ENCODE data around the gene CDHR3. TPM values are rescaled to one million over a fixed set of nuclear protein-coding genes. Genes with fewer than 3 reads are reported as not detected.

The CDHR3 gene, protein sequence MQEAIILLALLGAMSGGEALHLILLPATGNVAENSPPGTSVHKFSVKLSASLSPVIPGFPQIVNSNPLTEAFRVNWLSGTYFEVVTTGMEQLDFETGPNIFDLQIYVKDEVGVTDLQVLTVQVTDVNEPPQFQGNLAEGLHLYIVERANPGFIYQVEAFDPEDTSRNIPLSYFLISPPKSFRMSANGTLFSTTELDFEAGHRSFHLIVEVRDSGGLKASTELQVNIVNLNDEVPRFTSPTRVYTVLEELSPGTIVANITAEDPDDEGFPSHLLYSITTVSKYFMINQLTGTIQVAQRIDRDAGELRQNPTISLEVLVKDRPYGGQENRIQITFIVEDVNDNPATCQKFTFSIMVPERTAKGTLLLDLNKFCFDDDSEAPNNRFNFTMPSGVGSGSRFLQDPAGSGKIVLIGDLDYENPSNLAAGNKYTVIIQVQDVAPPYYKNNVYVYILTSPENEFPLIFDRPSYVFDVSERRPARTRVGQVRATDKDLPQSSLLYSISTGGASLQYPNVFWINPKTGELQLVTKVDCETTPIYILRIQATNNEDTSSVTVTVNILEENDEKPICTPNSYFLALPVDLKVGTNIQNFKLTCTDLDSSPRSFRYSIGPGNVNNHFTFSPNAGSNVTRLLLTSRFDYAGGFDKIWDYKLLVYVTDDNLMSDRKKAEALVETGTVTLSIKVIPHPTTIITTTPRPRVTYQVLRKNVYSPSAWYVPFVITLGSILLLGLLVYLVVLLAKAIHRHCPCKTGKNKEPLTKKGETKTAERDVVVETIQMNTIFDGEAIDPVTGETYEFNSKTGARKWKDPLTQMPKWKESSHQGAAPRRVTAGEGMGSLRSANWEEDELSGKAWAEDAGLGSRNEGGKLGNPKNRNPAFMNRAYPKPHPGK
- 4.0 and 4.6 TPM in 2 replicates for polyA plus RNA-seq (2011; rRNA removed)
- 3.2 and 3.7 TPM in 2 replicates for polyA plus RNA-seq (2012; cell fraction: cytosol; rRNA removed)
- polyA plus RNA-seq (2012; cell fraction: nucleus; rRNA removed): 7.8 and 9.0 TPM in 2 replicates
- 4.5 to 5.1 TPM (median 4.5 TPM) in 3 replicates for polyA plus RNA-seq (2017; fragmentation: RNase III; extraction: RNeasy Plus Mini Kit Qiagen cat#74134 plus additional on column Dnase treatment)
- 5.0 and 7.2 TPM in 2 replicates for polyA minus RNA-seq (2011; rRNA and poly(A)+ RNA removed)

DNA sequence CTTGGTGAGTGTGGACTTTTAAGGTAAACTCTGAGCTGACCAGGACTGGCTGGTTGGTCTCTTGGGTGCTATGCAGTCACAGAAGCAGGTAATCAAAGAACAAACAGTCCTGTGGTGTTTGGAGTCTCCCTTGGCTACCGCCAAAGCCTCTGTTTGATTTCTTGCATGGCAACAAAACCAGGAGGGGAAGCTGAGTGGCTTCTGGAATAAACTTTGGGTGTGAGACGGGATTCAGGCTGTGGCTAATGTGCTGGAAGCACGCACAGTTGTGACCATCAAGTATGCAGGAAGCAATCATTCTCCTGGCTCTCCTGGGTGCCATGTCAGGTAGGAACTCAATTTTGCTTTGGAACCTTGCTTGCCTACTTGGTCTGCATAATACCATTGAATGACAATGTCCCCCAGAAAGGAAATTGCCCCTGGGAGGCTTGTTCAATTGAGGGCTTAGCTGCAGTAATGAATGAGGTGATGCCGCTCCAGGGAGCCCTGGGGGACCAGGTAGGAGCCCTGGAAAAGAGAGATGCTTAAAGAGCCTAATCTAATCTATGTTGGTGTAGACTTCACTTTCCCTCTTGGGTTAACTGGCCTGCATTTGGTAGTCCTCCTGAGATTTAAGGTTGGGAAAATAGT, at the start of gene CDHR3:
Gene CDHR3, plus strand, starts transcription at position 227 of the 630 bp plus-strand sequence. Its CDS starts 55 bp downstream, at position 282.
- Histone ChIP-seq H3K9me3 (no peaks in the 10 kb centered on the region), H3K4me3 (no peak within 1 kb of the TSS), H3K4me1 (no peaks in the 10 kb centered on the region), H3K4me2 (no peak within 1 kb of the TSS), H3K27ac (no peak within 1 kb of the TSS)
- ChIA-PET POLR2A (no interaction called here), CTCF (interaction anchor here (0.6 to 1.1 kb wide), 2 partner anchors 16 to 103 kb away, joined by 3 to 4 read pairs; no protein-coding TSS in a partner anchor)
- WGBS (ENCODE audit: missing lambda C conversion rate): 60% methylated on average over 4 of the region's 4 CpGs
- FAIRE-seq (no peak), ATAC-seq (peak in 1 of 2 experiments; percentile 52; a peak in 3 of 6 replicates), DNase-seq (ENCODE audit: low read depth in 1 of 2, low spot score in 1 of 2) (no peak)
- TF ChIP-seq RNF2 (IDR thresholded peaks at IDR 0.05; ENCODE audit: borderline replicate concordance, low read depth) (no peak), RFX5 (IDR thresholded peaks at IDR 0.05) (no peak), CHD2 (IDR thresholded peaks at IDR 0.05; ENCODE audit: low read length, partially characterized antibody) (no peak), BHLHE40 (IDR thresholded peaks at IDR 0.05; ENCODE audit: low read depth, low read length) (no peak), CBX8 (IDR thresholded peaks at IDR 0.05) (no peak), ZNF302 (CRISPR knock-in tag; IDR thresholded peaks at IDR 0.05) (no peak), JUNB (IDR thresholded peaks at IDR 0.05) (no peak), HOXB5 (CRISPR knock-in tag; IDR thresholded peaks at IDR 0.05) (no peak), RCOR1 (IDR thresholded peaks at IDR 0.05; ENCODE audit: low read depth, low read length) (no peak), FOXS1 (CRISPR knock-in tag; IDR thresholded peaks at IDR 0.05) (no peak), FOSL2 (IDR thresholded peaks at IDR 0.05) (no peak), FOSL2 (CRISPR knock-in tag; IDR thresholded peaks at IDR 0.05) (no peak), PHF8 (IDR thresholded peaks at IDR 0.05; ENCODE audit: borderline replicate concordance, low read depth) (no peak), FOSB (CRISPR knock-in tag; IDR thresholded peaks at IDR 0.05) (no peak), GATA3 (IDR thresholded peaks at IDR 0.05; ENCODE audit: borderline replicate concordance) (no peak), CHD4 (IDR thresholded peaks at IDR 0.05; ENCODE audit: borderline replicate concordance) (no peak), MAFK (IDR thresholded peaks at IDR 0.05; ENCODE audit: partially characterized antibody) (no peak)
- TF ChIP-seq, protein P1, sequence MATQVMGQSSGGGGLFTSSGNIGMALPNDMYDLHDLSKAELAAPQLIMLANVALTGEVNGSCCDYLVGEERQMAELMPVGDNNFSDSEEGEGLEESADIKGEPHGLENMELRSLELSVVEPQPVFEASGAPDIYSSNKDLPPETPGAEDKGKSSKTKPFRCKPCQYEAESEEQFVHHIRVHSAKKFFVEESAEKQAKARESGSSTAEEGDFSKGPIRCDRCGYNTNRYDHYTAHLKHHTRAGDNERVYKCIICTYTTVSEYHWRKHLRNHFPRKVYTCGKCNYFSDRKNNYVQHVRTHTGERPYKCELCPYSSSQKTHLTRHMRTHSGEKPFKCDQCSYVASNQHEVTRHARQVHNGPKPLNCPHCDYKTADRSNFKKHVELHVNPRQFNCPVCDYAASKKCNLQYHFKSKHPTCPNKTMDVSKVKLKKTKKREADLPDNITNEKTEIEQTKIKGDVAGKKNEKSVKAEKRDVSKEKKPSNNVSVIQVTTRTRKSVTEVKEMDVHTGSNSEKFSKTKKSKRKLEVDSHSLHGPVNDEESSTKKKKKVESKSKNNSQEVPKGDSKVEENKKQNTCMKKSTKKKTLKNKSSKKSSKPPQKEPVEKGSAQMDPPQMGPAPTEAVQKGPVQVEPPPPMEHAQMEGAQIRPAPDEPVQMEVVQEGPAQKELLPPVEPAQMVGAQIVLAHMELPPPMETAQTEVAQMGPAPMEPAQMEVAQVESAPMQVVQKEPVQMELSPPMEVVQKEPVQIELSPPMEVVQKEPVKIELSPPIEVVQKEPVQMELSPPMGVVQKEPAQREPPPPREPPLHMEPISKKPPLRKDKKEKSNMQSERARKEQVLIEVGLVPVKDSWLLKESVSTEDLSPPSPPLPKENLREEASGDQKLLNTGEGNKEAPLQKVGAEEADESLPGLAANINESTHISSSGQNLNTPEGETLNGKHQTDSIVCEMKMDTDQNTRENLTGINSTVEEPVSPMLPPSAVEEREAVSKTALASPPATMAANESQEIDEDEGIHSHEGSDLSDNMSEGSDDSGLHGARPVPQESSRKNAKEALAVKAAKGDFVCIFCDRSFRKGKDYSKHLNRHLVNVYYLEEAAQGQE (IDR thresholded peaks at IDR 0.05): no peak
- TF ChIP-seq, protein P2, sequence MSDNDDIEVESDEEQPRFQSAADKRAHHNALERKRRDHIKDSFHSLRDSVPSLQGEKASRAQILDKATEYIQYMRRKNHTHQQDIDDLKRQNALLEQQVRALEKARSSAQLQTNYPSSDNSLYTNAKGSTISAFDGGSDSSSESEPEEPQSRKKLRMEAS (IDR thresholded peaks at IDR 0.05): no peak
- TF ChIP-seq, protein P3, sequence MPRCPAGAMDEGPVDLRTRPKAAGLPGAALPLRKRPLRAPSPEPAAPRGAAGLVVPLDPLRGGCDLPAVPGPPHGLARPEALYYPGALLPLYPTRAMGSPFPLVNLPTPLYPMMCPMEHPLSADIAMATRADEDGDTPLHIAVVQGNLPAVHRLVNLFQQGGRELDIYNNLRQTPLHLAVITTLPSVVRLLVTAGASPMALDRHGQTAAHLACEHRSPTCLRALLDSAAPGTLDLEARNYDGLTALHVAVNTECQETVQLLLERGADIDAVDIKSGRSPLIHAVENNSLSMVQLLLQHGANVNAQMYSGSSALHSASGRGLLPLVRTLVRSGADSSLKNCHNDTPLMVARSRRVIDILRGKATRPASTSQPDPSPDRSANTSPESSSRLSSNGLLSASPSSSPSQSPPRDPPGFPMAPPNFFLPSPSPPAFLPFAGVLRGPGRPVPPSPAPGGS (IDR thresholded peaks at IDR 0.05): no peak
